Neural progenitor cell (in vitro differentiated cells): ENCODE results near the gene ZCCHC14. TPM values are rescaled to one million over a fixed set of nuclear protein-coding genes. Genes with fewer than 3 reads are reported as not detected.
"Not testable (repeated sequence)": the region's sequence is repeated elsewhere in the genome, so short reads cannot be mapped to it uniquely, and the experiment has no call there.

ENCODE experiments used
- DNase-seq: peaks from one replicate; pipeline ENCODE4 v3.0.0-alpha.2; 2016; ENCODE audit warnings: low spot score
- H2AFZ ChIP-seq: fragments of 200-600 bp; sonication (generic); replicated peaks from 2 replicates; pipeline ENCODE4 v1.6.1; 2016; ENCODE audit warnings: antibody characterized with exemption
- H3F3A ChIP-seq: fragments of 200-600 bp; sonication (generic); 2 replicates; pipeline ENCODE4 v1.6.1; 2016; ENCODE audit warnings: antibody characterized with exemption, low read depth
- H3K27ac ChIP-seq: fragments of 200-600 bp; sonication (generic); 2 replicates; pipeline ENCODE4 v1.5.1; 2016; ENCODE audit warnings: mild to moderate bottlenecking
- H3K27me3 ChIP-seq: fragments of 200-600 bp; sonication (generic); 2 replicates; pipeline ENCODE4 v1.6.1; 2016; ENCODE audit warnings: mild to moderate bottlenecking, moderate library complexity
- H3K36me3 ChIP-seq: fragments of 200-600 bp; sonication (generic); 2 replicates; pipeline ENCODE4 v1.5.1; 2016
- H3K4me1 ChIP-seq: fragments of 200-600 bp; sonication (generic); 2 replicates; pipeline ENCODE4 v1.6.1; 2016; ENCODE audit warnings: mixed run types
- H3K4me2 ChIP-seq: fragments of 200-600 bp; sonication (generic); 2 replicates; pipeline ENCODE4 v1.6.1; 2016
- H3K4me3 ChIP-seq: fragments of 200-600 bp; sonication (generic); 2 replicates; pipeline ENCODE4 v1.5.1; 2016
- H3K79me2 ChIP-seq: fragments of 200-600 bp; sonication (generic); 2 replicates; pipeline ENCODE4 v1.6.1; 2016; ENCODE audit warnings: low read depth
- H3K9ac ChIP-seq: fragments of 200-600 bp; sonication (generic); 2 replicates; pipeline ENCODE4 v1.6.1; 2016
- H3K9me3 ChIP-seq: fragments of 200-600 bp; sonication (generic); 2 replicates; pipeline ENCODE4 v1.5.1; 2016; ENCODE audit warnings: low read depth
- H4K20me1 ChIP-seq: fragments of 200-600 bp; sonication (generic); 2 replicates; pipeline ENCODE4 v1.6.1; 2016; ENCODE audit warnings: low read depth
- H3K27ac Mint-ChIP-seq: 3 replicates; pipeline ENCODE4 v1.8.0; 2021; ENCODE audit warnings: mixed read lengths
- H3K27me3 Mint-ChIP-seq: 2 replicates; pipeline ENCODE4 v1.8.0; 2022; ENCODE audit warnings: low read depth, mild to moderate bottlenecking, inconsistent platforms, moderate library complexity, mixed read lengths; ENCODE audit not compliant: insufficient read depth
- H3K36me3 Mint-ChIP-seq: 3 replicates; pipeline ENCODE4 v1.8.0; 2021; ENCODE audit warnings: mixed read lengths
- H3K4me1 Mint-ChIP-seq: 3 replicates; pipeline ENCODE4 v1.8.0; 2021; ENCODE audit warnings: mixed read lengths
- H3K4me3 Mint-ChIP-seq: 3 replicates; pipeline ENCODE4 v1.8.0; 2021; ENCODE audit warnings: mild to moderate bottlenecking, moderate library complexity, mixed read lengths
- H3K9me3 Mint-ChIP-seq: 3 replicates; pipeline ENCODE4 v1.8.0; 2020; ENCODE audit warnings: mixed read lengths
- EZH2 ChIP-seq: fragments of 200-600 bp; sonication (generic); IDR thresholded peaks from 2 replicates; pipeline ENCODE4 v1.6.1; 2017; ENCODE audit warnings: antibody characterized with exemption, mild to moderate bottlenecking, moderate library complexity
- EZH2phosphoT487 ChIP-seq: fragments of 200-600 bp; sonication (generic); IDR thresholded peaks from 2 replicates; pipeline ENCODE4 v1.6.1; 2017; ENCODE audit warnings: antibody characterized with exemption
- total RNA-seq: library from RNA; depleted of rRNA; stranded (reverse); fragments of >200 nt; gene quantifications from 2 replicates; pipeline ENCODE4 v1.2.3, GENCODE V29; 2015; ENCODE audit warnings: low replicate concordance
- TF ChIP-seq, protein P1 (sequence below): fragments of 200-600 bp; sonication (generic); IDR thresholded peaks from 2 replicates; pipeline ENCODE4 v1.5.1; 2017; ENCODE audit warnings: antibody characterized with exemption, mild to moderate bottlenecking

The ZCCHC14 gene
- total RNA-seq, 1 donor from 2014 or later, result 10.3 TPM

DNA sequence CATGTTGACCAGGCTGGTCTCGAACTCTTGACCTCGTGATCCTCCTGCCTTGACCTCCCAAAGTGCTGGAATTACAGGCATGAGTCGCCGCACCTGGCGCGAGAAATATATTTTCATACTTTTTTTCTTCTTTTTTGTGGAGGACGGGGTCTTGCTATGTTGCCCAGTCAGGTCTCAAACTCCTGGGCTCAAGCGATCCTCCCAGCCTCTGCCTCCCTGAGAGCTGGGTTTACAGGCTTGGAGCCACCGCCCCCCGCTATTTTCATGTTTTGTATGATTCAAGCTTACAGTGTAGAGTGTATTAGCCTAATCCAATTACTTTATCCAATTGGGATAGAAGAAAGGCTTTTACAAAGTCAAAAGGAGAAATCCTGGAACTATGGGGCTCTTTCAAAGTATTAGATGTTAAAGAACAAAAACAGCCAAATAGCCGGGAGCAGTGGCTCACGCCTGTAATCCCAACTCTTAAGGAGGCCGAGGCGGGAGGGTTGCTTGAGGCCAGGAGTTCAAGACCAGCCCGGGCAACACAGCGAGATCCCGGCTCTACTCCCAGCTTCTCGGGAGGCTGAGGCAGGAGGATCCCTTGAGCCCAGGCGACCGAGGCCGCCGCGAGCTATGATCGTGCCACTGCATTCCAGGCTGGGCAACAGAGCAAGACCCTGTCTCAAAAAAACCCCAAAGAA lies 102.0 kb downstream of the ZCCHC14 start:
- H3K4me3 ChIP-seq, result peak overlapping the region; percentile 68

DNA sequence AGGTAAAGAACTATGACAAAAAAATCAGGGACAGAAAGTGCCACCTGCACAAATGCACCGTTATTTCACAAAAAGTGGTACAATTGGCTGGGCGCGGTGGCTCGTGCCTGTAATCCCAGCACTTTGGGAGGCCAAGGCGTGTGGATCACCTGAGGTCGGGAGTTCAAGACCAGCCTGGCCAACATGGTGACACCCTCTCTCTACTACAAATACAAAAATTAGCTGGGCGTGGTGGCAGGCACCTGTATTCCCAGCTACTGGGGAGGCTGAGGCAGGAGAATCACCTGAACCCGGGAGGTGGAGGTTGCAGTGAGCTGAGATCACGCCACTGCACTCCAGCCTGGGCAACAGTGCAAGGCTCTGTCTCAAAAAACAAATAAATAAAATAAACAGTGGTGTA lies 102.9 kb downstream of the ZCCHC14 start:
- H3K79me2 ChIP-seq, result peaks cover 22% of the 10 kb centered on the region
- peaks cover 14% of the 10 kb centered on the region for H3K4me1 ChIP-seq
- not testable (repeated sequence) for H3K36me3 ChIP-seq, H3K4me2 ChIP-seq, DNase-seq, H3K27ac Mint-ChIP-seq, H3K9me3 Mint-ChIP-seq, H3K27ac ChIP-seq, H3K27me3 Mint-ChIP-seq, H3K9ac ChIP-seq, H3K4me3 ChIP-seq, H3K9me3 ChIP-seq, H3K36me3 Mint-ChIP-seq, H3K27me3 ChIP-seq, H2AFZ ChIP-seq
- Mint-ChIP-seq H3K4me3 (peak overlapping the region; percentile 17), H3K4me1 (peaks cover 47% of the 10 kb centered on the region)
- peaks cover 21% of the 10 kb centered on the region for H4K20me1 ChIP-seq
- peaks cover 28% of the 10 kb centered on the region for H3F3A ChIP-seq

More for the DNA sequence above, 102.0 kb downstream of the ZCCHC14 start:
- Mint-ChIP-seq H3K4me1 (peaks cover 49% of the 10 kb centered on the region), H3K27me3 (peaks cover 2% of the 10 kb centered on the region), H3K36me3 (peaks cover 2% of the 10 kb centered on the region), H3K27ac (no peak overlapping the region), H3K4me3 (peak overlapping the region; percentile 90), H3K9me3 (no peaks in the 10 kb centered on the region)
- Histone ChIP-seq H3K27ac (no peak overlapping the region), H3K4me1 (peaks cover 14% of the 10 kb centered on the region), H3K9ac (no peak overlapping the region), H3K36me3 (no peaks in the 10 kb centered on the region), H3F3A (peaks cover 27% of the 10 kb centered on the region), H3K27me3 (no peaks in the 10 kb centered on the region), H3K79me2 (peaks cover 31% of the 10 kb centered on the region), H2AFZ (no peak overlapping the region), H3K9me3 (no peaks in the 10 kb centered on the region), H4K20me1 (peaks cover 28% of the 10 kb centered on the region), H3K4me2 (peak overlapping the region; percentile 79)
- peak; percentile 33 for DNase-seq
- TF ChIP-seq EZH2phosphoT487, result no peak
- TF ChIP-seq, protein P1, sequence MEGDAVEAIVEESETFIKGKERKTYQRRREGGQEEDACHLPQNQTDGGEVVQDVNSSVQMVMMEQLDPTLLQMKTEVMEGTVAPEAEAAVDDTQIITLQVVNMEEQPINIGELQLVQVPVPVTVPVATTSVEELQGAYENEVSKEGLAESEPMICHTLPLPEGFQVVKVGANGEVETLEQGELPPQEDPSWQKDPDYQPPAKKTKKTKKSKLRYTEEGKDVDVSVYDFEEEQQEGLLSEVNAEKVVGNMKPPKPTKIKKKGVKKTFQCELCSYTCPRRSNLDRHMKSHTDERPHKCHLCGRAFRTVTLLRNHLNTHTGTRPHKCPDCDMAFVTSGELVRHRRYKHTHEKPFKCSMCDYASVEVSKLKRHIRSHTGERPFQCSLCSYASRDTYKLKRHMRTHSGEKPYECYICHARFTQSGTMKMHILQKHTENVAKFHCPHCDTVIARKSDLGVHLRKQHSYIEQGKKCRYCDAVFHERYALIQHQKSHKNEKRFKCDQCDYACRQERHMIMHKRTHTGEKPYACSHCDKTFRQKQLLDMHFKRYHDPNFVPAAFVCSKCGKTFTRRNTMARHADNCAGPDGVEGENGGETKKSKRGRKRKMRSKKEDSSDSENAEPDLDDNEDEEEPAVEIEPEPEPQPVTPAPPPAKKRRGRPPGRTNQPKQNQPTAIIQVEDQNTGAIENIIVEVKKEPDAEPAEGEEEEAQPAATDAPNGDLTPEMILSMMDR, result no peak
- no peak for TF ChIP-seq EZH2

DNA sequence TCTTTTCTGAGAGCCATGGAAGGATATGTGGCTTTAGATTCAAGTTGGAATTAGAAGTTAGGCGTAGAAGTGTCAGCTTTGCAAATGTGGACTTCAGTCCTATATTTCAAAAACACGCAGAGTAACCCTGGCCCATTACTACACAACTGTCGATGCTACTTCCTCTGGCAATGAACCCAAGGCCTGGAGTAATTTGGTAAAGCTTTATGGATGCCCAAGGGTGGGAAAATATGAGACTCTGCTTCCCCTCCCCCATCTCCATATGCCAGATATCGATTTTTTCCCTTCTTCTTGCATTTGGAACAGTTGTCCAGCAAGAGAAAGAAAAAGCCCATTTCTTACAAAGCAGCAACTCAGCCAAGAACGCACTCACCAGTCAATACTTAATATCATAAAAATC lies 103.6 kb downstream of the ZCCHC14 start:
- Histone ChIP-seq H3K4me1 (peaks cover 14% of the 10 kb centered on the region), H3K79me2 (peaks cover 15% of the 10 kb centered on the region), H3K4me2 (no peak overlapping the region)

DNA sequence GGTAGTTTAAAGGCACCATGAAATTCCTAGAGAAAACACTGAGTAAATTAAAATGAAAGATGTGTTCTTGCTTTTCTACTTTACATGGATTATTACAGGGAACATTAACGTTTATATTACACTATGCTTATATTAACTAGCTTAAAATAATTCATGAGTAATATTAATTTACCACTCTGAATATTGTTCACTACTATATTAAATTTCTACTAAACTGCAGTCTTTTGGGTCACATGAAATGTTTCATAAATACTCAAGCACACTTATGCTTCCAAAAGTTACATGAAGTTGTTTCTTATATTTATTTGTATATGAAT lies 104.0 kb downstream of the ZCCHC14 start:
- H2AFZ ChIP-seq, result peak overlapping the region; percentile 23

More for the DNA sequence above, 103.6 kb downstream of the ZCCHC14 start:
- no peaks in the 10 kb centered on the region for H3K36me3 ChIP-seq
- no peak overlapping the region for H2AFZ ChIP-seq
- no peak overlapping the region for H3K4me3 Mint-ChIP-seq
- no peak overlapping the region for H3K4me3 ChIP-seq
- H3K27ac ChIP-seq, result no peak overlapping the region
- peaks cover 47% of the 10 kb centered on the region for H3K4me1 Mint-ChIP-seq
- peaks cover 2% of the 10 kb centered on the region for H3K36me3 Mint-ChIP-seq
- no peaks in the 10 kb centered on the region for H3K27me3 ChIP-seq
- no peak for DNase-seq
- peak overlapping the region; percentile 38 for H3K27ac Mint-ChIP-seq
- H3F3A ChIP-seq, result peaks cover 34% of the 10 kb centered on the region
- H3K9me3 ChIP-seq, result no peaks in the 10 kb centered on the region
- TF ChIP-seq EZH2 (no peak), EZH2phosphoT487 (no peak)
- TF ChIP-seq, protein P1, result no peak
- peaks cover 15% of the 10 kb centered on the region for H4K20me1 ChIP-seq
- no peaks in the 10 kb centered on the region for H3K27me3 Mint-ChIP-seq
- no peak overlapping the region for H3K9ac ChIP-seq
- no peaks in the 10 kb centered on the region for H3K9me3 Mint-ChIP-seq

More for the DNA sequence above, 104.0 kb downstream of the ZCCHC14 start:
- Histone ChIP-seq H3K4me2 (peak overlapping the region; percentile 63), H3K9ac (no peak overlapping the region), H3F3A (peaks cover 39% of the 10 kb centered on the region), H3K79me2 (peaks cover 11% of the 10 kb centered on the region), H3K27me3 (no peaks in the 10 kb centered on the region), H3K36me3 (no peaks in the 10 kb centered on the region), H3K27ac (no peak overlapping the region), H3K4me3 (peak overlapping the region; percentile 26), H4K20me1 (peaks cover 10% of the 10 kb centered on the region), H3K9me3 (no peaks in the 10 kb centered on the region), H3K4me1 (peaks cover 11% of the 10 kb centered on the region)
- Mint-ChIP-seq H3K4me1 (peaks cover 45% of the 10 kb centered on the region), H3K27me3 (peaks cover 4% of the 10 kb centered on the region), H3K36me3 (peaks cover 4% of the 10 kb centered on the region), H3K27ac (no peak overlapping the region), H3K4me3 (peak overlapping the region; percentile 77), H3K9me3 (peaks cover 2% of the 10 kb centered on the region)
- DNase-seq, result no peak
- TF ChIP-seq EZH2, result no peak
- TF ChIP-seq, protein P1, result no peak
- no peak for TF ChIP-seq EZH2phosphoT487
